H7 (cell line): ENCODE results near the gene DCAF5. TPM values are rescaled to one million over a fixed set of nuclear protein-coding genes. Genes with fewer than 3 reads are reported as not detected.

ENCODE experiments used
- DNase-seq: peaks from one replicate; pipeline ENCODE4 v3.0.0; 2012
- H3K27me3 ChIP-seq: 2 replicates; pipeline ENCODE4 v1.6.0; 2011; ENCODE audit warnings: mild to moderate bottlenecking, low read length; ENCODE audit not compliant: control insufficient read depth, insufficient read depth
- H3K36me3 ChIP-seq: replicated peaks from 2 replicates; pipeline ENCODE4 v1.5.1; 2011; ENCODE audit warnings: low read length; ENCODE audit not compliant: control insufficient read depth, insufficient read depth
- H3K4me3 ChIP-seq: 2 replicates; pipeline ENCODE4 v1.5.1; 2011; ENCODE audit warnings: low read depth, mild to moderate bottlenecking, control low read depth, low read length, moderate library complexity; ENCODE audit not compliant: insufficient read depth
- total RNA-seq: library from RNA; depleted of rRNA; stranded (reverse); fragments of >200 nt; shearing (Covaris generic); gene quantifications from 2 replicates; pipeline ENCODE4 v1.2.3, GENCODE V29; 2014

The DCAF5 gene
- total RNA-seq, 1 experiment from 2014 or later = 31.9 TPM

DNA sequence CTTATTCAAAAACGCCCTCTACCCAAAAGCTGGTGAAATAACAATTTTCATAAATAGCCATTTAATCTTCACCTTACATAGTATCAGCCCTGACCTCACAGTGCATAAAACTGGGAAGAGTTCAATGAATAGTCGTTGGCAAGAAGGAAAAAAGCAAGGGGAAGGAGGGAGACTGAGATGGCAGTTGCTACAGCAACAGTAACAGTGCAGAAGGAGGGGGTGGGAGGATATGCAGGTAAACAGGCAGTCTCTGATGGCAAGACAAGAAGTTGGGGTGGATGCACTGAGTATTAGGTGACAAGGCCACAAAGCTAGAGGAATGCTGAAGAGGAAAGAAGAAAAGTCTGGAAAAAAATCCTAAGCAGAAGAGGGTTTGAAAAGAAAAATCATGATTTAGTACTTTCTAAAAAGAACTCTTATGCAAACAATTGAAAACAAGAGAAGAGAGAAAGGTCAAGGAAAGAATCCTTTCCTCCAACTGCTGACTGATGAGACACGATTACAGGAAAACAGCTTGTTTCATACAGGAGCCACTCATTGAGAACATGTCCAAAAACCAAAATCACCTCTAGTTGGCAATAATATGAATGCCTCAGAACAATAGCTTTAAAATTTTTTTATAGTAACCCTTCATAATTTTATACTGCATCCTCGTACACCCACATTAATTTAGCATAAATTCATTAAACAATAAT is 56.0 kb downstream of the DCAF5 start:
- no peak for DNase-seq
- no peaks in the 10 kb centered on the region for H3K27me3 ChIP-seq
- no peak overlapping the region for H3K4me3 ChIP-seq
- no peaks in the 10 kb centered on the region for H3K36me3 ChIP-seq

DNA sequence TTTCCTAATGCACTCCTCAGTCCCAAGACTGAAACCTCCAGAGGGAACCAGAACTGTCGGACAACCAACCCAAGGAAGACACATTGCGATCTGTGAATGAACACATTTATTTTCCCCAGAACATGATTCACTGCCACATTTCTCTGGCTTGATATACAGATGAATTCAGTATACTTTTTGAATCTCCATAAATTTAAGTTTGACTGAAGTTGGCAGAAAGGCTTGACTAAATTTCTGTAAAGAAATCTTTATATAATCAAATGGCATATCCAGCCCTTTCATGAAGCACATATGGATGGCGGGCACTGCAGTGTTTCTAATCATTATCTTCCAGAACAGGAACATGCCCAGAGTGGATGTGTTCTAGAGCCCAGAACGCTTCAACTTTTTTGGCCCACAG is 56.7 kb downstream of the DCAF5 start:
- no peak overlapping the region for H3K4me3 ChIP-seq
- DNase-seq = no peak
- H3K27me3 ChIP-seq = no peaks in the 10 kb centered on the region
- peaks cover 2% of the 10 kb centered on the region for H3K36me3 ChIP-seq

DNA sequence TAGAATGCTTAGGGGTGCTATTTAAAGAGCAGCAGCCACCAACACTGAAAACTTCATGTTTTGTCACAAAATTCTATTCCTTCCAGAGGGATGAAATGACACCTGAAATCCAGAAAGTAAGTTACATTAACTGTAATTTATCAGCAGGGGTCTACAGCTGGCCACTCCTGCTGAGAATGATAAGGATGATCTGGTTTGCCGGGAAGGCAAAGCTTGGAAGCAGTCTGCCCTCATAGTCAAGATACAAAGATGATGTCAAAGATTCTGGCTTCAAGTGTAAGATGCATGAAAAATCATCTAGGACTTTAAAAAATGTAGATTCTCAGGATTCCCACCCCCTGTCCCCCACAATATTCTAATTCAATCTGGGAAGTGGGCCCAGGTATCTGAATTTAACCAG is 58.4 kb downstream of the DCAF5 start:
- no peaks in the 10 kb centered on the region for H3K27me3 ChIP-seq
- H3K4me3 ChIP-seq = no peak overlapping the region
- no peak for DNase-seq
- peaks cover 2% of the 10 kb centered on the region for H3K36me3 ChIP-seq

DNA sequence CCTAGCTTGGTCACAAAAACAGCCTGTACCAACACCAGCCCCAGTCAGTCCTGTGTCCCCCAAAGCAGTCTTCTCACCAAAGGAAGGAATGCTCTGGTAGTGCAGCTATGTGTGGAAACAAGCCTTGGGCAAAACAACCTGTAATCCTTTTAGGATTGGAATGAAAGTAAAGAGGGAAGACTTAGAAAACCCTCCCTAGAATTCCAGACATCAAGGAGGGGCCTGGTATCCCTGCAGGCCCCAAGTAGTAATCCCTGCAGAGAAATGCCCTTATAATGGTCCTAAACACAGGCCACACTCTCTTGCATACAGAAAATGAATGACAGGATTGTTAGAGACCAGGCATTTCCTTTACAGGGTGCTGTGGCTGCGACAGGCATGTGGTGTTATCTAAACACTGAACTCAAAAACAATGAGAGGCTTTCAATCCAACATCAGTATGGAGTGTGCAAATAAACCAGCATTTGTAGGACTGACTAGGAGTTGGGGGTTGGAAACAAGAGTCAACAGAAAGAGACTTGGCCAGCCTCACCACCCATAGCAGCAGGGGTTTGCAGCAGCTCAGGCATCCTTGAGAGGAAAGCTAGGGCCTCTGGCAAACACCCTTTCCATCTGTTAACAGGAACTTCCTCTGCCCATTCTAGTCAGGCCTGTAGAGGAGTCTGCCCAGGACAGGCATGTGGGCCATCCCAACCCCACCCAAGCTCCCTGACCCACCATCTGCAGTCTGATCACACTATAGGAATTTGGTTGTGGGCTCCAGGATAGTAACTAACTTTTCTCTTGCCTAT is 59.1 kb downstream of the DCAF5 start:
- no peaks in the 10 kb centered on the region for H3K27me3 ChIP-seq
- no peak overlapping the region for H3K4me3 ChIP-seq
- no peak for DNase-seq
- H3K36me3 ChIP-seq = peaks cover 2% of the 10 kb centered on the region

DNA sequence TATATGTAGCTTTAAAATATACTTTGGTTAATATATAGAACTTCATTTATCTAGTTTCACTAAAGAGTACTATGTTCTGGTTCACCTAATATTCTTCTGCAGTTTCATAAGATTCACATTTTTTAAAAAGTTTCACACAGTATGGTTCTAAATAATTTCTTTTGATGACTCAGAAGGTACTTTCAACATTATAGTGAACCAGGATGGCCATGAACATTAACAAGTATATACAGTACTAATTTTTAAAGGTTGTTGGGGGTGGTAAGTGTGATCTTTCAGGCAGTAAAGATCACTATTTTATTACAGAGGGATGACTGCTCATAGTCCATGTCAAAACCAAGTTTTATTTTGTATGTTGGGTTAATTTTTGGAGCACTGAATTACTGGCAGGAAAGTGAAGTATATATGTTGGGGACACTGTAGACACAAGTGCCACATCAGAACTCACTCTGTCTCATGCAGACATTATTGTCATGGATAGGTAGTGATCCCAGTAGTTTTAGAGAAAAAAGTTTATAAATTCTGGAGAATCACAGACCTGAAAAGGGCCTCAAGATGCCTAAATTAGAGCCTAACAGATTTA is 60.0 kb downstream of the DCAF5 start:
- Histone ChIP-seq H3K4me3 (no peak overlapping the region), H3K27me3 (no peaks in the 10 kb centered on the region), H3K36me3 (peaks cover 2% of the 10 kb centered on the region)
- no peak for DNase-seq

DNA sequence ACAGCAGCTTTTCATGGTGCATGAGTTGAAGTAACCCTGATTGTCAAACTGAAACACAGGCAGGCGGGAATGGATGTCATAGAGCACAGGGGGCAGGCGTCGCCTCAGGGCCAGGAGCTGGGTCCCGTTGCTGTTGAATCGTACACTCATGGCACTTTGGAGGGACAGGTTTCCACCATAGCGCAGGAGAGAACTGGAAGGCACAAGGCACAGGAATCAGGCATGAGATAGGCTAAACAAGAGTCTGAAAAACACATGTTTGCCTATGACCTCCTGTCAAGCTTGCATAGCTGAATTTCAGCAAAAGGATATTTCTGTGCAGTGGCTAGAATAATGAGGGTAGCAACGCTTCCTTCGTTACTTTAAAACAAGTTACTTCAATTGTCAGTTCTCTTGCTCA is 61.2 kb downstream of the DCAF5 start:
- Histone ChIP-seq H3K36me3 (peaks cover 2% of the 10 kb centered on the region), H3K4me3 (no peak overlapping the region)
- no peak for DNase-seq

DNA sequence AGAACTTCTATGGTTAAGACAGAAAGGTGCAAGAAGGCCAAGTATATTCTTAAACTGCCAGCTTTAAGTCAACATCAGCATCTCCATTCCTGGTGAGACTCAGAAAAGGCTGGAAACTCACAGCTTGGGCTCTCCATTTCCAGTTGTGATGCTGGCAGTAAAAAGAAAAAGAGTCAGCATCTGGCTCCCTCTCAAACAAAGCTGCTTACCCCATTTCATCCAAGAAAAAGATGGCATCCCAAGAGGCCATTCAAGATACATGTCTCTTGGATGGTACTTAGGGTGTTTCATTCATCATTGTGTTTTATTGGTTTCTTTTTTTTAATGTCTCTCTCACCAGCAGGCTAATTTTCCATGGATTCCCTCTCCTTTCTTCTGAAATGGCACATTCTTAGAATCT is 61.9 kb downstream of the DCAF5 start:
- Histone ChIP-seq H3K4me3 (no peak overlapping the region), H3K27me3 (no peaks in the 10 kb centered on the region), H3K36me3 (peaks cover 2% of the 10 kb centered on the region)
- no peak for DNase-seq

More for the DNA sequence above, 61.2 kb downstream of the DCAF5 start:
- no peaks in the 10 kb centered on the region for H3K27me3 ChIP-seq

DNA sequence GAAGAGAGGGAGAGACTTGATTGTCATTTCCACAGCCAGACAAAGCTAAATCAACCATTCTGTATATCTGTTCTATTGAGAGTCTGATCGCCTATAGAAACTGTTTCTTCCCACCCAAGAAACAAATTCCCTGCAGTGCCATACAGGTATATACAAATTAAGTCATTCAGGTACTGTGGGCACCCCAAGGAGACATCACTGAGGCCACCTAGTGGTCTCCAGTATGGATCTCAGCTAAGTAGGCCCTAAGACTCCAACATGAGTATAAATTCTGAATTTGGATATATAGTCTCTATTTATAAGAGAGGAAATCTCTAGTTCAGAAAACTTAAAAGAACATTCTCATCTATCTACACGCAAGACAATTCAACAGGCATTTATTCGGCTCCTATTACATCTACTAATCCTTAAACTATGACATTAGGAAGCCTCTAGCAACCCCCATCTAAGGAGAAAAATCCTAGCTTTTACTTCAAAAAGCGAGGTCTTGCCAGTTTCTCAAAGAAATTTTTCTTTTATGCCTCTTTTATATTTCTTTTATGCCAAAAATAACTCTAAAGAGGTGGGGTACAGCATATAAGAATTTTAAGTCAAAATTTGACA is 62.6 kb downstream of the DCAF5 start:
- peak; percentile 34 for DNase-seq
- peaks cover 2% of the 10 kb centered on the region for H3K36me3 ChIP-seq

DNA sequence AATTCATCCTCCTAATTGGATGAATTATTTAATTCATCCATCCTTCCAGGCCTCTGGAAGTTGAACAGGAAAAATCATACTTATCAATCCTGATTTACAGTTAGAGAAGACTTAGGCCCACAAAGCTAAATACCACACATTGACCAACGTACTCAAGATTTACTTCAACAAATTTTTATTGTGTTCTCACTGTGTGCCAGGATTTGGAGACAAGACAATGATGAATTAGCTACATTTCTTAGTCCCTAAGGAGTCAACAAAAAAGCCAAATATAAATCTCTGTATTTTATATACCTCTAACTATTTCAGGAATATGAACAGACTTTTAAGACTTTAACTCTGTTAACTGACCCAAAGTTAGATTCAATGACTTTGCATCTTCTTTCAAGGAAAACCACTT is 63.9 kb downstream of the DCAF5 start:
- no peaks in the 10 kb centered on the region for H3K27me3 ChIP-seq
- no peak for DNase-seq
- H3K4me3 ChIP-seq = no peak overlapping the region
- peaks cover 2% of the 10 kb centered on the region for H3K36me3 ChIP-seq

More for the DNA sequence above, 62.6 kb downstream of the DCAF5 start:
- H3K27me3 ChIP-seq = no peaks in the 10 kb centered on the region
- H3K4me3 ChIP-seq = no peak overlapping the region

DNA sequence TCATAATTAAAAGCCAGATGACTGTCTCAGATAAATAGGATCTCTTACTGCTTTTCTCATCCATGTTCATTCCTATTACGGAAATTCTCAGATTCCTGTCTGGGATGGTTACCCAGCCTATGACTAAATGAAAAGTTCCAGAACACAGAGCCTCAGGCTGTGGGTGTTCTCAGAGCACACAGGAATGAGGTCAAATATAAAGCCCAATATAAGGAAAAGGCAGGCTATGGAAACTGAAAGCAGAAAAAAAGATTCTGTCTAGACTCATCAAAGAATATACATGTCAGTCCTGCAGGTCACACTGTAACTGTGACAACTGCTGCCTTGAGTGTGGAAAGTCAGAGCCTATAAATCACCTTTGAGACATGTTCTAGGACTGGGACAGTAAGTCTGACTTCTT is 64.3 kb downstream of the DCAF5 start:
- Histone ChIP-seq H3K36me3 (peaks cover 2% of the 10 kb centered on the region), H3K4me3 (no peak overlapping the region), H3K27me3 (no peaks in the 10 kb centered on the region)
- DNase-seq = no peak

DNA sequence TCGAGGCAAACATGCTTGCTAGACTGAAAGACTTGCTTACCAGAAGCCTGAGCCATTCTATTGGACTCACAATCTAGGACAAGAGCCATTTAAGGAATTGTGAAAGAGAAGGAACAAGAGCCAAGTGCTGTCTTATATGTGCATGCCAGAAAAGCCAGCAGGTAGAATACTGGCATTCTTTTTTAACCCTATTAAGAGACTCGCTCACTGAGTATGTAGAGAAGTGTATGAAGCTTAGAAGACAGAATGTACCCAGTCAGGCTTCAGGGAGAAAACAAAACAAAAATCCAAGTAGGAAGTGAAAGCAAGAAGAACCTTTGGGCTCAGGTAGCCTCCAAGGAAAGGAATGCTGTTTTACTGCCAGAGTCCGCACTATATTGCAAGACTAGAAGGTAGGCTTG is 65.9 kb downstream of the DCAF5 start:
- peaks cover 2% of the 10 kb centered on the region for H3K36me3 ChIP-seq

DNA sequence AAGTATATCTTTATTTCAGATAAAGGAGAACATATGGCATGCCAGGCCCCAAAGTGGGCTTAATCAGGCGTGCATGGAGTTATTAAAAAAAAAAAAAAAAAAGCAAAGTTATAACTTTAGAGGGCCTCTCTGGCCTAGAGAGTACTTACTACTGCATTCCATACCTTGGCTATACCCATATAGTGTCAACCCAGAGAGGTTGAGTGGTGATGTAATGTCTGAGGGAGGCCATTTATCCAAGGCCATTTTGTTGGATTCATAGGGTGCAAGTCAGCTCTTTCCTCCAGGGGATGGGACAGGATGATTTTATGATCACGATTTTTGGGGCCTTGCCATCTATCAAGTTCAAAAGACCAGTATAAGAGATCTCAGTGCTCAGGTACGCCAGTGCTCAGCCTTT is 66.4 kb downstream of the DCAF5 start:
- Histone ChIP-seq H3K36me3 (no peaks in the 10 kb centered on the region), H3K4me3 (no peak overlapping the region), H3K27me3 (no peaks in the 10 kb centered on the region)
- DNase-seq = no peak

More for the DNA sequence above, 65.9 kb downstream of the DCAF5 start:
- Histone ChIP-seq H3K4me3 (no peak overlapping the region), H3K27me3 (no peaks in the 10 kb centered on the region)
- DNase-seq = no peak

DNA sequence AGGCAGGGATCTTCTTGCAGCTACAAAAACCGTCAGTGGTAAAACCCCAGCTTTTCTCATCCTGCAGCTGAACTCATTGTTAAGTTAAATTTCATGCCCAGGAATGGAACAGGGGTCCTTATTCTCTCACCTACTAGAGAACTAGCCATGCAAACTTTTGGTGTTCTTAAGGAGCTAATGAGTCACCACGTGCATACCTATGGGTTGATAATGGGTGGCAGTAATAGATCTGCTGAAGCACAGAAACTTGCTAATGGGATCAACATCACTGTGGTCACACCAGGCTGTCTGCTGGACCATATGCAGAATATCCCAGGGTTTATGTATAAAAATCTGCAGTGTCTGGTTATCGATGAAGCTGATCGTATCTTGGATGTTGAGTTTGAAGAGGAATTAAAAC is 68.9 kb downstream of the DCAF5 start:
- Histone ChIP-seq H3K4me3 (no peak overlapping the region), H3K27me3 (no peaks in the 10 kb centered on the region), H3K36me3 (no peaks in the 10 kb centered on the region)
- DNase-seq = no peak

DNA sequence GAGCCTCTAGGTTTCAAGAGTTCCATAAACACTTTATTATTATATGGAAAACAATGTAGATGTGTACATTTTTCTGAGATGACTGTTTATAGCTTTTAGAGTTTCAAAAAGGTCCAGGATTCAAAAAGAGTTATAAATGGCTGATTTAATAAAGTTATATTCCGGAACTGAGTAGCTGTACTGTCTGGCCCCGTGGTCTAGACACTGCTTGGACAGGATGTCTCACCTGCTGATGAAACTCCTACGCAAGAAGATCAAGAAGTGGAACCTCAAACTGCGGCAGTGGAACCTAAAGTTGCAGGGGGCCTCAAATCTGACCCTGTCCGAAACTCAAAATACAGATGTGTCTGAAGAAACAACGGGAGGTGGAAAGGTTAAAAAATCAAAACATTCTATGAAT is 69.7 kb downstream of the DCAF5 start:
- Histone ChIP-seq H3K27me3 (no peaks in the 10 kb centered on the region), H3K36me3 (no peaks in the 10 kb centered on the region), H3K4me3 (no peak overlapping the region)
- no peak for DNase-seq

DNA sequence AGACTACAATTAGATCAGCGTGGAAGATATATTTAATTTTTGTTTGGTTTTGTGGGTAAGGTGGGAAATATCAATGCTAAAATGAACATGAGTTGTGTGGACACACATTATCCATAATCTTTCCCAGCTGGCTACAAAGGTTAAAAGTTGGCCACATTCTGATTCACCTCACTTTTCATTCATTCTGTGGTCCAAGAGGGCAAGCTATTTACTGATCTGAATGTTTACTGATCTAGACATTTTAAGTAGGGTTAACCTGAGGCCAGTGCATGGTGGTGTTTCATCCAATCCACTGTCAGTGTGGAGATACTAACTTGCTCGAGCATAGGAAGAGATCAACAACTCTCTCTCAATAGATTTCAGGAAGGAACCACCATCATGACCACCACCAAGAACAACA is 71.6 kb downstream of the DCAF5 start:
- Histone ChIP-seq H3K27me3 (no peaks in the 10 kb centered on the region), H3K36me3 (no peaks in the 10 kb centered on the region), H3K4me3 (no peak overlapping the region)
- no peak for DNase-seq
